Neural cell (in vitro differentiated cells): ENCODE results near the gene ZNF280C. TPM values are rescaled to one million over a fixed set of nuclear protein-coding genes. Genes with fewer than 3 reads are reported as not detected.
"Not testable (repeated sequence)": the region's sequence is repeated elsewhere in the genome, so short reads cannot be mapped to it uniquely, and the experiment has no call there.

Experiments
- H2AFZ ChIP-seq: fragments of 200-600, 300-800 bp; sonication (generic), shearing (Covaris generic); 2 replicates; pipeline ENCODE4 v1.6.0; 2014; ENCODE audit warnings: low read depth, mild to moderate bottlenecking, antibody characterized with exemption, low read length, moderate library complexity
- H3F3A ChIP-seq: fragments of 200-600 bp; shearing (Covaris generic); 2 replicates; pipeline ENCODE4 v1.6.1; 2016; ENCODE audit warnings: mild to moderate bottlenecking, moderate library complexity, mixed read lengths, antibody characterized with exemption, low read length; ENCODE audit not compliant: insufficient read depth, poor library complexity, severe bottlenecking
- H3K27ac ChIP-seq: fragments of 200-600, 300-800 bp; sonication (generic), shearing (Covaris generic); 2 replicates; pipeline ENCODE4 v1.5.1; 2014; ENCODE audit warnings: mild to moderate bottlenecking, low read length, moderate library complexity
- H3K27me3 ChIP-seq: fragments of 300-800, 200-600 bp; sonication (generic), shearing (Covaris generic); 2 replicates; pipeline ENCODE4 v1.6.0; 2014; ENCODE audit warnings: mild to moderate bottlenecking, low read depth, low read length, moderate library complexity; ENCODE audit not compliant: insufficient read depth
- H3K36me3 ChIP-seq: fragments of 300-800, 200-600 bp; sonication (generic), shearing (Covaris generic); 2 replicates; pipeline ENCODE4 v1.5.1; 2014; ENCODE audit warnings: mild to moderate bottlenecking, antibody characterized with exemption, low read length, moderate library complexity; ENCODE audit not compliant: insufficient read depth
- H3K4me2 ChIP-seq: fragments of 300-800, 200-600 bp; sonication (generic), shearing (Covaris generic); 2 replicates; pipeline ENCODE4 v1.6.0; 2014; ENCODE audit warnings: mild to moderate bottlenecking, low read length
- H3K4me3 ChIP-seq: fragments of 300-800, 200-600 bp; sonication (generic), shearing (Covaris generic); 2 replicates; pipeline ENCODE4 v1.5.1; 2014; ENCODE audit warnings: mild to moderate bottlenecking, low read length, moderate library complexity
- H3K79me2 ChIP-seq: fragments of 200-600 bp; shearing (Covaris generic); replicated peaks from 2 replicates; pipeline ENCODE4 v1.6.0; 2014; ENCODE audit warnings: mild to moderate bottlenecking, low read length, moderate library complexity; ENCODE audit not compliant: insufficient read depth
- H3K9ac ChIP-seq: fragments of 300-800, 200-600 bp; sonication (generic), shearing (Covaris generic); 2 replicates; pipeline ENCODE4 v1.6.1; 2016; ENCODE audit warnings: mild to moderate bottlenecking, low read length, mixed read lengths
- H3K9me2 ChIP-seq: fragments of 200-600 bp; shearing (Covaris generic); 2 replicates; pipeline ENCODE4 v1.6.1; 2016; ENCODE audit warnings: mild to moderate bottlenecking, low read length, mixed read lengths; ENCODE audit not compliant: insufficient read depth
- H3K9me3 ChIP-seq: fragments of 200-600, 300-800 bp; sonication (generic), shearing (Covaris generic); 2 replicates; pipeline ENCODE4 v1.6.1; 2016; ENCODE audit warnings: mild to moderate bottlenecking, mixed run types, low read length, moderate library complexity, mixed read lengths
- H4K20me1 ChIP-seq: fragments of 200-600 bp; shearing (Covaris generic); 2 replicates; pipeline ENCODE4 v1.6.1; 2016; ENCODE audit warnings: mild to moderate bottlenecking, mixed run types; ENCODE audit not compliant: insufficient read depth
- EP300 ChIP-seq: fragments of 450-650 bp; conservative IDR thresholded peaks from 2 replicates; pipeline ENCODE4 v1.6.1; 2014; ENCODE audit warnings: antibody characterized with exemption, mild to moderate bottlenecking, moderate library complexity; ENCODE audit not compliant: poor library complexity, severe bottlenecking
- EZH2 ChIP-seq: fragments of 200-600, 300-800 bp; shearing (Covaris generic), sonication (generic); IDR thresholded peaks from 2 replicates; pipeline ENCODE4 v1.6.1; 2014; ENCODE audit warnings: antibody characterized with exemption, low read length, borderline replicate concordance, mild to moderate bottlenecking; ENCODE audit not compliant: insufficient read depth, poor library complexity, severe bottlenecking
- MXI1 ChIP-seq: fragments of 450-650 bp; conservative IDR thresholded peaks from 2 replicates; pipeline ENCODE4 v1.6.1; 2014; ENCODE audit warnings: antibody characterized with exemption, mild to moderate bottlenecking; ENCODE audit not compliant: poor library complexity, severe bottlenecking
- POLR2AphosphoS5 ChIP-seq: IDR thresholded peaks from 2 replicates; pipeline ENCODE4 v1.6.1; 2012
- RAD21 ChIP-seq: fragments of 450-650 bp; conservative IDR thresholded peaks from 2 replicates; pipeline ENCODE4 v1.6.1; 2014; ENCODE audit warnings: antibody characterized with exemption, mild to moderate bottlenecking, moderate library complexity
- SMC3 ChIP-seq: fragments of 450-650 bp; conservative IDR thresholded peaks from 2 replicates; pipeline ENCODE4 v1.6.1; 2014; ENCODE audit warnings: antibody characterized with exemption, mild to moderate bottlenecking, moderate library complexity; ENCODE audit not compliant: poor library complexity
- TAF1 ChIP-seq: IDR thresholded peaks from 2 replicates; pipeline ENCODE4 v1.6.1; 2012; ENCODE audit warnings: low read depth
- polyA plus RNA-seq: library from polyadenylated mRNA; depleted of rRNA; stranded (reverse); fragments of >200 nt; gene quantifications from 2 replicates; pipeline ENCODE4 v1.2.3, GENCODE V29; 2014
- TF ChIP-seq, protein P1 (sequence below): fragments of 450-650 bp; IDR thresholded peaks from 2 replicates; pipeline ENCODE4 v1.5.1; 2014; ENCODE audit warnings: antibody characterized with exemption, mild to moderate bottlenecking, moderate library complexity; ENCODE audit not compliant: poor library complexity, severe bottlenecking
- TF ChIP-seq, protein P2 (sequence below): IDR thresholded peaks from 2 replicates; pipeline ENCODE4 v1.6.1; 2012; ENCODE audit warnings: borderline replicate concordance

Gene ZNF280C
- polyA plus RNA-seq, 1 donor from 2014 or later, result 9.5 TPM

DNA sequence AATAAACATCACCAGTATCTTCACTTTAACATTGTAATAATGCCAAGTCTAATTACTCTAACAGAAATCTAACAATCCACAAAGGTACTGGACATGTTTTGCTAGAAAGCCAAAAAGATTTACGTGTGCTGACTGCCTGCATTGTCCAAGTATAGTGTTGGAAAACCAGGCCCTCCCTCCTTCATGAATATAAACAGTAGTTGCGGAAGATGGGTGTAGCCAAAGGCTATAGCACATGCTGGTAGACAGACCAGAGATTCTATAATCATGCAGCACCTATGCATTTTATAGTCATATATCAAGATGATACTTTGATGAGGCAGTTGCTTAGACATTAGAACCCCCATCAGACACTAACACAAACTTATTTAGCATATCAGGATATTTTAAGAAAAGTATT, 22.6 kb downstream of the ZNF280C start:
- no peak overlapping the region for H2AFZ ChIP-seq
- H3K9me2 ChIP-seq, result no peaks in the 10 kb centered on the region
- no peak for TF ChIP-seq SMC3
- TF ChIP-seq POLR2AphosphoS5, result no peak
- no peak for TF ChIP-seq EZH2
- TF ChIP-seq, protein P1, sequence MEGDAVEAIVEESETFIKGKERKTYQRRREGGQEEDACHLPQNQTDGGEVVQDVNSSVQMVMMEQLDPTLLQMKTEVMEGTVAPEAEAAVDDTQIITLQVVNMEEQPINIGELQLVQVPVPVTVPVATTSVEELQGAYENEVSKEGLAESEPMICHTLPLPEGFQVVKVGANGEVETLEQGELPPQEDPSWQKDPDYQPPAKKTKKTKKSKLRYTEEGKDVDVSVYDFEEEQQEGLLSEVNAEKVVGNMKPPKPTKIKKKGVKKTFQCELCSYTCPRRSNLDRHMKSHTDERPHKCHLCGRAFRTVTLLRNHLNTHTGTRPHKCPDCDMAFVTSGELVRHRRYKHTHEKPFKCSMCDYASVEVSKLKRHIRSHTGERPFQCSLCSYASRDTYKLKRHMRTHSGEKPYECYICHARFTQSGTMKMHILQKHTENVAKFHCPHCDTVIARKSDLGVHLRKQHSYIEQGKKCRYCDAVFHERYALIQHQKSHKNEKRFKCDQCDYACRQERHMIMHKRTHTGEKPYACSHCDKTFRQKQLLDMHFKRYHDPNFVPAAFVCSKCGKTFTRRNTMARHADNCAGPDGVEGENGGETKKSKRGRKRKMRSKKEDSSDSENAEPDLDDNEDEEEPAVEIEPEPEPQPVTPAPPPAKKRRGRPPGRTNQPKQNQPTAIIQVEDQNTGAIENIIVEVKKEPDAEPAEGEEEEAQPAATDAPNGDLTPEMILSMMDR, result no peak
- TF ChIP-seq TAF1, result no peak
- H3K9ac ChIP-seq, result no peak overlapping the region
- H4K20me1 ChIP-seq, result no peaks in the 10 kb centered on the region
- H3K4me3 ChIP-seq, result no peak overlapping the region
- H3F3A ChIP-seq, result no peaks in the 10 kb centered on the region
- no peaks in the 10 kb centered on the region for H3K79me2 ChIP-seq
- no peaks in the 10 kb centered on the region for H3K36me3 ChIP-seq
- no peaks in the 10 kb centered on the region for H3K27me3 ChIP-seq
- H3K4me2 ChIP-seq, result no peak overlapping the region
- no peak overlapping the region for H3K27ac ChIP-seq
- no peaks in the 10 kb centered on the region for H3K9me3 ChIP-seq

DNA sequence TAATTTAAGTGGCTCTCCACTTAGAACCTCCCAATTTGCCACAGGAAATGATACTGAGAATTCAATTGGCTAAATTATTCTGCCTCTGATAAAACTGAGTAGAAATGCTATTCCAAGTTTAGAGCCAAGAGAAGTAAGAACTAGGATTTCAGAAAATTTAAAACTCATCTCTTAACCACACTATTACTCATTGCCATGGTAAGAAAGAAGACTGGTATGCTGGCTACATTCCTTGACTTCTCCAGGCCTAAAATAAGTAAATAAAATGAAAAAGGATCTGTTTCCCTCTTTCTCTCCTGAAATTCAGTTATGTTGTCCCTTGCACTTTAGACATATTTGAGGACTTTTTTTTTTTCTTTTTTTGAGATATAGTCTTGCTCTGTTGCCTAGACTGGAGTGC, 23.3 kb downstream of the ZNF280C start:
- H3F3A ChIP-seq, result no peaks in the 10 kb centered on the region
- no peaks in the 10 kb centered on the region for H3K9me3 ChIP-seq
- H2AFZ ChIP-seq, result no peak overlapping the region
- H3K9ac ChIP-seq, result no peak overlapping the region
- H3K4me2 ChIP-seq, result no peak overlapping the region
- no peaks in the 10 kb centered on the region for H3K36me3 ChIP-seq
- H4K20me1 ChIP-seq, result no peaks in the 10 kb centered on the region
- H3K27me3 ChIP-seq, result no peaks in the 10 kb centered on the region
- H3K27ac ChIP-seq, result no peak overlapping the region
- H3K4me3 ChIP-seq, result no peak overlapping the region
- TF ChIP-seq, protein P1, result no peak
- TF ChIP-seq SMC3 (no peak), MXI1 (no peak), TAF1 (no peak), EP300 (no peak), EZH2 (no peak), RAD21 (no peak), POLR2AphosphoS5 (no peak)
- TF ChIP-seq, protein P2, sequence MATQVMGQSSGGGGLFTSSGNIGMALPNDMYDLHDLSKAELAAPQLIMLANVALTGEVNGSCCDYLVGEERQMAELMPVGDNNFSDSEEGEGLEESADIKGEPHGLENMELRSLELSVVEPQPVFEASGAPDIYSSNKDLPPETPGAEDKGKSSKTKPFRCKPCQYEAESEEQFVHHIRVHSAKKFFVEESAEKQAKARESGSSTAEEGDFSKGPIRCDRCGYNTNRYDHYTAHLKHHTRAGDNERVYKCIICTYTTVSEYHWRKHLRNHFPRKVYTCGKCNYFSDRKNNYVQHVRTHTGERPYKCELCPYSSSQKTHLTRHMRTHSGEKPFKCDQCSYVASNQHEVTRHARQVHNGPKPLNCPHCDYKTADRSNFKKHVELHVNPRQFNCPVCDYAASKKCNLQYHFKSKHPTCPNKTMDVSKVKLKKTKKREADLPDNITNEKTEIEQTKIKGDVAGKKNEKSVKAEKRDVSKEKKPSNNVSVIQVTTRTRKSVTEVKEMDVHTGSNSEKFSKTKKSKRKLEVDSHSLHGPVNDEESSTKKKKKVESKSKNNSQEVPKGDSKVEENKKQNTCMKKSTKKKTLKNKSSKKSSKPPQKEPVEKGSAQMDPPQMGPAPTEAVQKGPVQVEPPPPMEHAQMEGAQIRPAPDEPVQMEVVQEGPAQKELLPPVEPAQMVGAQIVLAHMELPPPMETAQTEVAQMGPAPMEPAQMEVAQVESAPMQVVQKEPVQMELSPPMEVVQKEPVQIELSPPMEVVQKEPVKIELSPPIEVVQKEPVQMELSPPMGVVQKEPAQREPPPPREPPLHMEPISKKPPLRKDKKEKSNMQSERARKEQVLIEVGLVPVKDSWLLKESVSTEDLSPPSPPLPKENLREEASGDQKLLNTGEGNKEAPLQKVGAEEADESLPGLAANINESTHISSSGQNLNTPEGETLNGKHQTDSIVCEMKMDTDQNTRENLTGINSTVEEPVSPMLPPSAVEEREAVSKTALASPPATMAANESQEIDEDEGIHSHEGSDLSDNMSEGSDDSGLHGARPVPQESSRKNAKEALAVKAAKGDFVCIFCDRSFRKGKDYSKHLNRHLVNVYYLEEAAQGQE, result no peak
- no peaks in the 10 kb centered on the region for H3K9me2 ChIP-seq
- no peaks in the 10 kb centered on the region for H3K79me2 ChIP-seq

DNA sequence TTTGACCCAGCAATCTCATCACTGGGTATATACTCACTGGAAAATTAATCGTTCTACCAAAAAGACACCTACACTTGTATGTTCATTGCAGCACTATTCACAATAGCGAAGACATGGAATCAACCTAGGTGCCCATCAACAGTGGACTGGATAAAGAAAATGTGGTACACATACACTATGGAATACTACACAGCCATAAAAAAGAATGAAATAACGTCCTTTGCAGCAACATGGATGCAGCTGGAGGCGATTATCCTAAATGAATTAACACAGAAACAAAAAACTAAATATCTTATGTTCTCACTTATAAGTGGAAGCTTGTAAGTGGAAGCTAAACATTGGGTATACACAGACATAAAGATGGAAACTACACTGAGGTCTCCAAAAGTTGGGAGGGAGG, 37.5 kb downstream of the ZNF280C start:
- H3K4me2 ChIP-seq, H3F3A ChIP-seq, H3K27me3 ChIP-seq, H3K9ac ChIP-seq, H3K9me3 ChIP-seq, H3K36me3 ChIP-seq, H4K20me1 ChIP-seq, H3K79me2 ChIP-seq, H2AFZ ChIP-seq, H3K9me2 ChIP-seq, H3K27ac ChIP-seq, H3K4me3 ChIP-seq: not testable (repeated sequence)
